ENCODE measurements around the gene EYS. TPM values are rescaled to one million over a fixed set of nuclear protein-coding genes. Genes with fewer than 3 reads are reported as not detected.

Gene EYS
- total and polyA plus RNA-seq, 9 of the 15 experiments (the other 6 are each of a cell fraction or from before 2014, with no cell fraction given), result 0.03 to 0.36 (median 0.10) TPM; not detected in 2

DNA sequence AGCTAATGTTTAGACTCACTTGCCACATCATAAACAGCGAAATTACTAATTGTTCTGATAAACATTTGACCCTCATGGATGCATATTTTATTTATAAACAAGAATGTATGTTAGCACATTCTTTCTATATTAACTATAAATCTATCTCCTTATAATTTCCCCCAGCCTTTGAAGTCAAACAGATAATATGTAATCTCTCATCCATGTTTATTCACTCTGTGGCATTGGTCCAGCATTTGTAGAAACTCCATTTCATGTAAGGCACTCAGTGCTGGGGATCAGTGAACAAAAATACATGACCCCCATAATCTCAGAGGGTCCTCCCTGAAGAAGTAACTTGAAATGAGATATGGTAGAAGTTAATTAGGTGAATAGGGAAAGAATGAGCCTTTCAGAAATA, 856.9 kb downstream of the EYS start:
- no peaks in the 10 kb centered on the region for H3K9me1 ChIP-seq (ENCODE audit: control insufficient read depth, insufficient read depth, low read length)
- 0% methylated on average over 1 of the region's 1 CpG for WGBS (ENCODE audit: insufficient coverage, low coverage, missing lambda C conversion rate)
- no peaks in the 10 kb centered on the region for H3K36me3 ChIP-seq (ENCODE audit: control insufficient read depth, insufficient read depth, low read length)
- H3K9ac ChIP-seq (ENCODE audit: insufficient read depth in 1 of 2, low read depth in 2 of 2, low read length in 2 of 2), result no peak overlapping the region
- no peak overlapping the region for H3K4me2 ChIP-seq (ENCODE audit: insufficient read depth, low read length)
- DNase-seq (ENCODE audit: extremely low read depth in 1 of 4, low spot score in 3 of 4), result no peak
- no TSS peak for BruUV-seq (replicated peaks)
- TF ChIP-seq BRD9 (IDR thresholded peaks at IDR 0.05; ENCODE audit: low read depth, partially characterized antibody), result no peak
- TF ChIP-seq, protein P1, sequence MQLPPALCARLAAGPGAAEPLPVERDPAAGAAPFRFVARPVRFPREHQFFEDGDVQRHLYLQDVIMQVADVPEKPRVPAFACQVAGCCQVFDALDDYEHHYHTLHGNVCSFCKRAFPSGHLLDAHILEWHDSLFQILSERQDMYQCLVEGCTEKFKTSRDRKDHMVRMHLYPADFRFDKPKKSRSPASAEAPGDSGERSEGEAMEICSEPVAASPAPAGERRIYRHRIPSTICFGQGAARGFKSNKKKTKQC (CRISPR knock-in tag; IDR thresholded peaks at IDR 0.05), result no peak
- TF ChIP-seq HMGN3 (IDR thresholded peaks at IDR 0.05; ENCODE audit: borderline replicate concordance, extremely low read depth, insufficient read length, low read depth, low read length), result no peak
- TF ChIP-seq, protein P2, sequence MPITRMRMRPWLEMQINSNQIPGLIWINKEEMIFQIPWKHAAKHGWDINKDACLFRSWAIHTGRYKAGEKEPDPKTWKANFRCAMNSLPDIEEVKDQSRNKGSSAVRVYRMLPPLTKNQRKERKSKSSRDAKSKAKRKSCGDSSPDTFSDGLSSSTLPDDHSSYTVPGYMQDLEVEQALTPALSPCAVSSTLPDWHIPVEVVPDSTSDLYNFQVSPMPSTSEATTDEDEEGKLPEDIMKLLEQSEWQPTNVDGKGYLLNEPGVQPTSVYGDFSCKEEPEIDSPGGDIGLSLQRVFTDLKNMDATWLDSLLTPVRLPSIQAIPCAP (CRISPR knock-in tag; IDR thresholded peaks at IDR 0.05; ENCODE audit: borderline replicate concordance), result no peak
- TF ChIP-seq SRSF9 (IDR thresholded peaks at IDR 0.05; ENCODE audit: borderline replicate concordance, low read depth, low read length), result no peak
- TF ChIP-seq BRD4 (IDR thresholded peaks at IDR 0.05), result no peak
- no peak for TF ChIP-seq DDX20 (tag; IDR thresholded peaks at IDR 0.05; ENCODE audit: low read depth)
- TF ChIP-seq MEF2A (IDR thresholded peaks at IDR 0.05; ENCODE audit: control insufficient read depth, low read depth, low read length), result no peak
- TF ChIP-seq TFAM (CRISPR knock-in tag; conservative IDR thresholded peaks at IDR 0.05), result no peak
- TF ChIP-seq NONO (IDR thresholded peaks at IDR 0.05; ENCODE audit: low read depth in 2 of 2, low read length in 1 of 2), result no peak
- TF ChIP-seq ZFP1 (CRISPR knock-in tag; IDR thresholded peaks at IDR 0.05), result no peak
- TF ChIP-seq PHF8 (IDR thresholded peaks at IDR 0.05; ENCODE audit: borderline replicate concordance, low read length), result no peak
- ChIA-PET POLR2A (no interaction called here), CTCF (ENCODE audit: low intra/inter-chr PET ratio) (no interaction called here)
- H3K27ac ChIP-seq (ENCODE audit: extremely low read depth, low read depth, low read length), result no peak overlapping the region
- no peaks in the 10 kb centered on the region for H3K27me3 ChIP-seq (ENCODE audit: control insufficient read depth in 2 of 2, insufficient read depth in 2 of 2, low read length in 2 of 2)
- H3K4me3 ChIP-seq, result no peak overlapping the region
- no peaks in the 10 kb centered on the region for H3K9me3 ChIP-seq (replicated peaks; ENCODE audit: control insufficient read depth, insufficient read depth, low read depth, low read length)
- no peak for ATAC-seq
- no peak overlapping the region for H2AFZ ChIP-seq (ENCODE audit: low read depth, low read length)
- intact Hi-C loops (cut with micrococcal nuclease), result no loop called here
- in situ Hi-C loops (cut with MboI), result no loop called here
- H4K20me1 ChIP-seq (replicated peaks; ENCODE audit: control insufficient read depth, insufficient read depth, low read length), result no peaks in the 10 kb centered on the region
- FAIRE-seq, result no peak
- no peaks in the 10 kb centered on the region for H3K4me1 ChIP-seq (replicated peaks in 1 of 2; ENCODE audit: control insufficient read depth in 2 of 2, insufficient read depth in 2 of 2, low read length in 2 of 2)
- no peaks in the 10 kb centered on the region for H3K79me2 ChIP-seq (ENCODE audit: control insufficient read depth, insufficient read depth, low read length)
